ENCODE measurements around the gene FHOD3. TPM values are rescaled to one million over a fixed set of nuclear protein-coding genes. Genes with fewer than 3 reads are reported as not detected.

The FHOD3 gene
- total RNA-seq, 1 experiment from 2014 or later, result 2.9 TPM

DNA sequence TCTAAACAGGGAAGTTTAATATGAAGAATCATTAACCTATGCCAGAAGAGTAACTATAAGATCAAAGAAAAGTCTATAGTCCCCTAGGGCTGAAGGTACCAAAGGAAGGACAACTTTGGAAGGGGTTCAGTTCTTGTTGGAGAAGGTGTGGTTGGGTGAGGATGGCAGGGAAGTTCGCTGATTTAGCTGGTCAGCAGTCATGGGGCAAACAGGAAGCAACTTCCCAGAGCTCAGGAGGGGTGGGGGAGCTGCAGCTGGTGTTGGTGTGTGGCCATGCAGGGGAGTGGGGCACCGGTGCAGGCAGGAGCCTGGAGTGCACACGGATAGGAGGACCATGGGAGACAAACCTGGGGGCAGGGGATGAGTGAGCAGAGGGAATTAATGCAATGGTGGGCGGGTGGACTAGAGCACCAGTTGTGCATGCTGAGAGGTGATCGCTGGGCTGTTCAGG lies 34.0 kb downstream of the FHOD3 start:
- peak overlapping the region; percentile 19 for H3K27ac Mint-ChIP-seq (ENCODE audit: unreplicated experiment)
- peaks cover 19% of the 10 kb centered on the region for H3K27me3 Mint-ChIP-seq (ENCODE audit: unreplicated experiment)
- peaks cover 19% of the 10 kb centered on the region for H3K4me1 Mint-ChIP-seq (ENCODE audit: low read depth, unreplicated experiment)
- H3K9me3 Mint-ChIP-seq (ENCODE audit: low read depth, unreplicated experiment), result no peaks in the 10 kb centered on the region
- CTCF ChIA-PET, result interaction anchor here (2.3 kb wide), 1 partner anchor 17 kb away, joined by 6 read pairs; no protein-coding TSS in a partner anchor
- no peaks in the 10 kb centered on the region for H3K36me3 Mint-ChIP-seq (ENCODE audit: insufficient read depth, unreplicated experiment)
- TF ChIP-seq, protein P1, sequence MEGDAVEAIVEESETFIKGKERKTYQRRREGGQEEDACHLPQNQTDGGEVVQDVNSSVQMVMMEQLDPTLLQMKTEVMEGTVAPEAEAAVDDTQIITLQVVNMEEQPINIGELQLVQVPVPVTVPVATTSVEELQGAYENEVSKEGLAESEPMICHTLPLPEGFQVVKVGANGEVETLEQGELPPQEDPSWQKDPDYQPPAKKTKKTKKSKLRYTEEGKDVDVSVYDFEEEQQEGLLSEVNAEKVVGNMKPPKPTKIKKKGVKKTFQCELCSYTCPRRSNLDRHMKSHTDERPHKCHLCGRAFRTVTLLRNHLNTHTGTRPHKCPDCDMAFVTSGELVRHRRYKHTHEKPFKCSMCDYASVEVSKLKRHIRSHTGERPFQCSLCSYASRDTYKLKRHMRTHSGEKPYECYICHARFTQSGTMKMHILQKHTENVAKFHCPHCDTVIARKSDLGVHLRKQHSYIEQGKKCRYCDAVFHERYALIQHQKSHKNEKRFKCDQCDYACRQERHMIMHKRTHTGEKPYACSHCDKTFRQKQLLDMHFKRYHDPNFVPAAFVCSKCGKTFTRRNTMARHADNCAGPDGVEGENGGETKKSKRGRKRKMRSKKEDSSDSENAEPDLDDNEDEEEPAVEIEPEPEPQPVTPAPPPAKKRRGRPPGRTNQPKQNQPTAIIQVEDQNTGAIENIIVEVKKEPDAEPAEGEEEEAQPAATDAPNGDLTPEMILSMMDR (IDR thresholded peaks at IDR 0.05; ENCODE audit: unreplicated experiment), result no peak
- BruUV-seq (replicated peaks), result no TSS peak
- H3K4me3 Mint-ChIP-seq (ENCODE audit: low read depth, unreplicated experiment), result no peak overlapping the region
- intact Hi-C loops (cut with micrococcal nuclease; ENCODE audit: unreplicated experiment), result no loop called here
- DNase-seq, result no peak

DNA sequence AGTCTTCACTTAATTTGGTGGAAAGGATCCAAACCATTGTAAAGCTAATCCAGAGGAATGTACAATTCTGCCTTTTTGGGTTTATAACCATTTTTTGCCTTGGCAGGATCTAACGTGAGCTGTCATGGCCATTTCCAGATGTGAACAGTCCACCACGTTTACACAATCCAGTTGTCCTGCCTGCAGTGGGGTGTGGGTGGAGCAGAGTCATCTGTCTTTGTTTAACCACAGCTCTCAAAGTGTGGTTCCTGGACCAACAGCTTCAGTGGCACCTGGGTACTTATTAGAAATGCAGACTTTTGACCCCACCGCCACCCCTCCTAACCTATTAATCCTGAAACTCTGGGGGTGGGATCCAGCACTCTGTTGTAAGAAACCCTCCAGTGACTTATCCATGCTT lies 35.9 kb downstream of the FHOD3 start:
- CTCF ChIA-PET, result no interaction called here
- Mint-ChIP-seq H3K4me3 (ENCODE audit: low read depth, unreplicated experiment) (no peak overlapping the region), H3K36me3 (ENCODE audit: insufficient read depth, unreplicated experiment) (no peaks in the 10 kb centered on the region), H3K27me3 (ENCODE audit: unreplicated experiment) (peaks cover 8% of the 10 kb centered on the region), H3K27ac (ENCODE audit: unreplicated experiment) (no peak overlapping the region), H3K9me3 (ENCODE audit: low read depth, unreplicated experiment) (no peaks in the 10 kb centered on the region), H3K4me1 (ENCODE audit: low read depth, unreplicated experiment) (peaks cover 30% of the 10 kb centered on the region)
- intact Hi-C loops (cut with micrococcal nuclease; ENCODE audit: unreplicated experiment), result no loop called here
- no peak for DNase-seq
- TF ChIP-seq, protein P1 (IDR thresholded peaks at IDR 0.05; ENCODE audit: unreplicated experiment), result no peak
- BruUV-seq (replicated peaks), result no TSS peak

DNA sequence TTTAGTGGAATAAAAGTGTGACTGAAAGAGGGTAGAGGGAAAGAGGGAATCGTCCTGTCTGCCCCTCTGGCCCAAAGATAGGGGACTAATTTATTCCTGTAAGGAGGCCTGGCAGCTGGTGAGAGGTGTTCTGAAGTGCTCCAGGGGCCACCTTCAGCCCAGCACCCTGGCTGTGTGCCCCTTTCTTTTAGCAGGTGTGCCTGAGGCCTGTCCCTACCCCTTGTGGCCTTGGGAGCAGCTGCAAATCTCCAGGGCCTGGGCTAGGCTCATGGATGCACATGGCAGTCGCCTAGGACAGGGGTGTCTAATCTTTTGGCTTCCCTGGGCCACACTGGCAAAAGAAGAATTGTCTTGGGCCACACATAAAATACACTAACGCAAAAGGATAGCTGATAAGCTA lies 37.3 kb downstream of the FHOD3 start:
- CTCF ChIA-PET, result no interaction called here
- Mint-ChIP-seq H3K36me3 (ENCODE audit: insufficient read depth, unreplicated experiment) (no peaks in the 10 kb centered on the region), H3K4me3 (ENCODE audit: low read depth, unreplicated experiment) (no peak overlapping the region), H3K9me3 (ENCODE audit: low read depth, unreplicated experiment) (no peaks in the 10 kb centered on the region), H3K4me1 (ENCODE audit: low read depth, unreplicated experiment) (peaks cover 30% of the 10 kb centered on the region), H3K27me3 (ENCODE audit: unreplicated experiment) (no peaks in the 10 kb centered on the region), H3K27ac (ENCODE audit: unreplicated experiment) (no peak overlapping the region)
- intact Hi-C loops (cut with micrococcal nuclease; ENCODE audit: unreplicated experiment), result no loop called here
- BruUV-seq (replicated peaks), result no TSS peak
- no peak for DNase-seq
- TF ChIP-seq, protein P1 (IDR thresholded peaks at IDR 0.05; ENCODE audit: unreplicated experiment), result no peak

DNA sequence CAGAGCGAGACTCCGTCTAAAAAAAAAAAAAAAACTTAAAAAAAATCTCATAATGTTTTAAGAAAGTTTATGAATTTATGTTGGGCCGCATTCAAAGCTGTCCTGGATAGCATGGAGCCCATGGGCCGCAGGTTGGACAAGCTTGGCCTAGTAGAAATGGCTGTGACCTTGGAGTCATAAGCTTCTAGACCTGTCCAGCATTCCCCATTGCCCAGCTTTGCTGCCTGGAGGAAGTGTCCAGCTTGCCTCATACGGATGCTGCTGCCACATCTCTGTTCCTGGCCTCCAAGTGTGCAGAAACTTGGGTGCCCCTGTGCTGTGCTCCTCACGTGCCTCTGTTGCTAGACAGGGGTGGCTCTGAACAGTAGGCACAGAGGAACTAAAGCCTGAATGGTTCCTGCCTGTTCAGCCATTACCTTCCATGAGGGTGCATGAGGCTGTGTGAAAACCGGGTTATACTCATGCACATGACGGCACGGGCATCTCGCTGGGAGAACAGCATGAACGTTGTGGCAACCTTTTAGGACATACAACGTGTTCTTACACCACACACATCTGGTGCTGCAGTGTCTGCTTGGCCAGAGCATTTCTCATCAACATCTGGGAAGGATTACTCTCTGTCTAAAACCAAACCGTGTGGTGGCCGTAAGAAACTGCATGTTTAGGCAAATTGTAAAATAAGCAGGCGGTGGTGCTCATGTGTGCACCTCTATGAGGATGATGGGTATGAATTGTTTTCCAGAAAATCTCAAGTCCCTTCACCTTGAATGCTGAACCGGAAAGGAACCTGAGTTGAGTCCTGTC lies 38.2 kb downstream of the FHOD3 start:
- H3K4me1 Mint-ChIP-seq (ENCODE audit: low read depth, unreplicated experiment), result peaks cover 24% of the 10 kb centered on the region
- CTCF ChIA-PET, result no interaction called here
- DNase-seq, result no peak
- TF ChIP-seq, protein P1 (IDR thresholded peaks at IDR 0.05; ENCODE audit: unreplicated experiment), result no peak
- H3K27me3 Mint-ChIP-seq (ENCODE audit: unreplicated experiment), result no peaks in the 10 kb centered on the region
- H3K4me3 Mint-ChIP-seq (ENCODE audit: low read depth, unreplicated experiment), result no peak overlapping the region
- no peaks in the 10 kb centered on the region for H3K9me3 Mint-ChIP-seq (ENCODE audit: low read depth, unreplicated experiment)
- intact Hi-C loops (cut with micrococcal nuclease; ENCODE audit: unreplicated experiment), result no loop called here
- no peak overlapping the region for H3K27ac Mint-ChIP-seq (ENCODE audit: unreplicated experiment)
- H3K36me3 Mint-ChIP-seq (ENCODE audit: insufficient read depth, unreplicated experiment), result no peaks in the 10 kb centered on the region
- BruUV-seq (replicated peaks), result no TSS peak
